Renal pelvis (tissue), 4 donors: ENCODE data around the gene SPATA32. TPM values are rescaled to one million over a fixed set of nuclear protein-coding genes. Genes with fewer than 3 reads are reported as not detected.
A peak's percentile ranks its signal among the peaks of the same experiment; 100 is the strongest.

Experiments
- DNase-seq: peaks from one replicate; pipeline ENCODE4 v3.0.0-alpha.2; 2013
- polyA plus RNA-seq, 3 donors: library from polyadenylated mRNA; unstranded; fragments of 120-200 nt; gene quantifications; one replicate each; pipeline ENCODE4 v1.2.1, GENCODE V29; 2013; ENCODE audit not compliant: insufficient read length in 3 of 3

Gene SPATA32
- polyA plus RNA-seq, 3 donors: 0.09 to 0.61 (median 0.31) TPM

- peak; percentile 84 for DNase-seq
Measured at GRCh38 chr17:45247429-45248131, 14.3 kb downstream of the SPATA32 start.

- peak; percentile 45 for DNase-seq
Measured at GRCh38 chr17:45246861-45247428, 14.9 kb downstream of the SPATA32 start.

GRCh38 chr17:45246338-45246737 is 15.6 kb downstream of the SPATA32 start:
- no peak for DNase-seq

GRCh38 chr17:45244725-45245656 is 16.9 kb downstream of the SPATA32 start:
- DNase-seq: no peak

- DNase-seq: peak; percentile 74
Measured at GRCh38 chr17:45243750-45244149, 18.1 kb downstream of the SPATA32 start.

GRCh38 chr17:45242029-45242414 is 19.9 kb downstream of the SPATA32 start:
- no peak for DNase-seq

- peak; percentile 44 for DNase-seq
Measured at GRCh38 chr17:45241328-45242028, 20.4 kb downstream of the SPATA32 start.

GRCh38 chr17:45240905-45241327 is 21.0 kb downstream of the SPATA32 start:
- DNase-seq: no peak

- DNase-seq: no peak
Measured at GRCh38 chr17:45238155-45238774, 23.6 kb downstream of the SPATA32 start.

- no peak for DNase-seq
Measured at GRCh38 chr17:45237686-45238085, 24.2 kb downstream of the SPATA32 start.

- no peak for DNase-seq
Measured at GRCh38 chr17:45236282-45236606, 25.6 kb downstream of the SPATA32 start.

- DNase-seq: peak; percentile 64
Measured at GRCh38 chr17:45235416-45236281, 26.2 kb downstream of the SPATA32 start.

GRCh38 chr17:45234641-45235415 is 27.1 kb downstream of the SPATA32 start:
- peak; percentile 35 for DNase-seq

GRCh38 chr17:45233423-45233924 is 28.4 kb downstream of the SPATA32 start:
- no peak for DNase-seq

GRCh38 chr17:45232514-45233422 is 29.1 kb downstream of the SPATA32 start:
- no peak for DNase-seq

- DNase-seq: no peak
Measured at GRCh38 chr17:45231481-45232116, 30.3 kb downstream of the SPATA32 start.

GRCh38 chr17:45230787-45231480 is 31.0 kb downstream of the SPATA32 start:
- DNase-seq: no peak
